GM19452 (cell line): Measurements from ENCODE around the gene NTRK2.

Experiments used
- ATAC-seq: cut with Tn5 transposase; IDR thresholded peaks from one replicate; pipeline ENCODE4 v1.9.1; 2021; ENCODE audit not compliant: unreplicated experiment

Gene NTRK2

GRCh38 chr9:84845956-84846900, 176.7 kb downstream of the NTRK2 start:
- ATAC-seq: no peak

GRCh38 chr9:84846906-84847305, 177.4 kb downstream of the NTRK2 start:
- ATAC-seq: no peak

- ATAC-seq: no peak
Measured at GRCh38 chr9:84849049-84849448, 179.5 kb downstream of the NTRK2 start.

- ATAC-seq: no peak
Measured at GRCh38 chr9:84850830-84851392, 181.4 kb downstream of the NTRK2 start.

- no peak for ATAC-seq
Measured at GRCh38 chr9:84851935-84852585, 182.5 kb downstream of the NTRK2 start.

GRCh38 chr9:84852617-84853301, 183.2 kb downstream of the NTRK2 start:
- ATAC-seq: no peak

- no peak for ATAC-seq
Measured at GRCh38 chr9:84856181-84856632, 186.7 kb downstream of the NTRK2 start.

GRCh38 chr9:84857211-84857610, 187.7 kb downstream of the NTRK2 start:
- ATAC-seq: no peak

GRCh38 chr9:84858364-84858763, 188.8 kb downstream of the NTRK2 start:
- ATAC-seq: no peak

GRCh38 chr9:84860249-84861115, 191.0 kb downstream of the NTRK2 start:
- no peak for ATAC-seq

GRCh38 chr9:84861455-84861854, 191.9 kb downstream of the NTRK2 start:
- ATAC-seq: no peak

GRCh38 chr9:84862308-84862707, 192.8 kb downstream of the NTRK2 start:
- no peak for ATAC-seq

- ATAC-seq: no peak
Measured at GRCh38 chr9:84862810-84863287, 193.3 kb downstream of the NTRK2 start.

GRCh38 chr9:84863372-84863771, 193.8 kb downstream of the NTRK2 start:
- ATAC-seq: no peak

GRCh38 chr9:84866396-84867175, 197.1 kb downstream of the NTRK2 start:
- ATAC-seq: no peak

GRCh38 chr9:84867186-84867585, 197.7 kb downstream of the NTRK2 start:
- no peak for ATAC-seq

GRCh38 chr9:84869091-84869490, 199.6 kb downstream of the NTRK2 start:
- ATAC-seq: no peak

GRCh38 chr9:84871983-84872382, 202.5 kb downstream of the NTRK2 start:
- no peak for ATAC-seq

GRCh38 chr9:84874022-84874421, 204.5 kb downstream of the NTRK2 start:
- no peak for ATAC-seq
